Measurements from ENCODE around the gene TRAPPC11.

- TF ChIP-seq POLR2A (IDR thresholded peaks at IDR 0.05; ENCODE audit: low read length): no peak
- no peak for TF ChIP-seq GATA1 (IDR thresholded peaks at IDR 0.05; ENCODE audit: low read depth, low read length)
Measured at GRCh38 chr4:183611210-183611830, 47.8 kb upstream of the TRAPPC11 start.
